Gastrocnemius medialis (tissue), 4 donors: ENCODE measurements around the gene MGRN1. TPM values are rescaled to one million over a fixed set of nuclear protein-coding genes. Genes with fewer than 3 reads are reported as not detected.

ENCODE experiments used
- ATAC-seq, 2 donors: fragments of 150-250 bp; one replicate each; pipeline ENCODE4 v1.9.1; 2016
- DNase-seq, 2 donors: peaks; one replicate each; pipeline ENCODE4 v3.0.0-alpha.2; 2019
- H3K27ac ChIP-seq, 4 donors: fragments of 200-600 bp; sonication (generic); 1 replicate in 1 of 4; 2 replicates in 3 of 4; pipeline ENCODE4 v1.5.1; 2016 to 2018; ENCODE audit warnings: mild to moderate bottlenecking in 2 of 4, moderate library complexity in 1 of 4
- H3K27me3 ChIP-seq, 3 donors: fragments of 200-600 bp; sonication (generic) in 2 of 3; 1 replicate in 1 of 3; 2 replicates in 2 of 3; pipeline versions ENCODE4 v1.5.1 to v1.6.0; 2016 to 2019; ENCODE audit warnings: mild to moderate bottlenecking in 1 of 3, moderate library complexity in 1 of 3
- H3K36me3 ChIP-seq, 2 donors: fragments of 200-600 bp; sonication (generic) in 1 of 2; one replicate each; pipeline ENCODE4 v1.5.1; 2017 to 2018
- H3K4me1 ChIP-seq, 2 donors: fragments of 200-600 bp; sonication (generic) in 1 of 2; one replicate each; pipeline ENCODE4 v1.5.1; 2016 to 2017; ENCODE audit warnings: mild to moderate bottlenecking in 2 of 2
- H3K4me3 ChIP-seq, 4 donors: fragments of 200-600 bp; sonication (generic) in 3 of 4; 1 replicate in 1 of 4; 2 replicates in 3 of 4; pipeline ENCODE4 v1.5.1; 2016 to 2019; ENCODE audit warnings: mild to moderate bottlenecking in 2 of 4
- H3K9me3 ChIP-seq, 3 donors: fragments of 200-600 bp; sonication (generic) in 2 of 3; 1 replicate in 1 of 3; 2 replicates in 2 of 3; pipeline ENCODE4 v1.5.1; 2016 to 2019
- CTCF ChIP-seq, 5 experiments: fragments of 450-650 bp in 3 of 5; fragments of 200-600 bp in 2 of 5; sonication (generic) in 2 of 5; IDR thresholded peaks in 4 of 5; conservative IDR thresholded peaks in 1 of 5; 1 replicate in 4 of 5; 2 replicates in 1 of 5; pipeline ENCODE4 v1.5.1; 2016 to 2019; ENCODE audit warnings: antibody characterized with exemption in 5 of 5, mild to moderate bottlenecking in 3 of 5, moderate library complexity in 3 of 5
- POLR2A ChIP-seq, 2 donors: fragments of 450-650 bp; IDR thresholded peaks; one replicate each; pipeline ENCODE4 v1.6.1; 2017; ENCODE audit warnings: antibody characterized with exemption in 2 of 2, mild to moderate bottlenecking in 2 of 2, moderate library complexity in 2 of 2
- in situ Hi-C, 4 donors: fragments of 200-750 bp; cut with MboI; loops; one replicate each; pipeline versions ENCODE4 v1.15.0 to v1.8.0; 2017; ENCODE audit warnings: low sequenced_read_pairs in 4 of 4
- intact Hi-C: fragments of 100-400 bp; cut with DNase I; formaldehyde crosslinking; loops from one replicate; pipeline ENCODE4 v1.15.1; 2023; ENCODE audit warnings: low total_unique reads
- total RNA-seq, 4 donors: library from RNA; depleted of rRNA; stranded (reverse); fragments of >200 nt; gene quantifications; one replicate each; pipeline versions ENCODE4 v1.1.0 to v1.2.3, GENCODE V29; 2016

The MGRN1 gene
- total RNA-seq, 4 donors from 2014 or later: 33.8 to 62.9 (median 55.0) TPM

- Histone ChIP-seq H3K36me3 (no peaks in the 10 kb centered on the region), H3K27ac (peak overlapping the region; percentile 48 to 83 (median 68)), H3K4me1 (peaks cover 0 to 4% of the 10 kb centered on the region in 2 donors), H3K9me3 (no peaks in the 10 kb centered on the region), H3K4me3 (peak overlapping the region; percentile 4 to 39 (median 12)), H3K27me3 (no peaks in the 10 kb centered on the region)
- DNase-seq: peak in 1 of 2 donors; percentile 50
- in situ Hi-C loops (no loop called here), intact Hi-C loops (no loop called here)
- TF ChIP-seq CTCF (IDR thresholded peaks at IDR 0.05 in 4 of 5, conservative IDR thresholded peaks at IDR 0.05 in 1 of 5) (no peak), POLR2A (IDR thresholded peaks at IDR 0.05) (no peak)
- peak; percentile 86 to 92 for ATAC-seq
Measured at GRCh38 chr16:4637501-4638166, 13.0 kb downstream of the MGRN1 start.

GRCh38 chr16:4639899-4640509 lies 15.4 kb downstream of the MGRN1 start:
- in situ Hi-C loops: no loop called here
- intact Hi-C loops: no loop called here
- Histone ChIP-seq H3K27me3 (no peaks in the 10 kb centered on the region), H3K9me3 (no peaks in the 10 kb centered on the region), H3K36me3 (peaks cover 0 to 1% of the 10 kb centered on the region in 2 donors), H3K4me3 (no peak overlapping the region), H3K4me1 (peaks cover 0 to 4% of the 10 kb centered on the region in 2 donors), H3K27ac (peak overlapping the region in 2 of 4 donors; percentile 22 to 23)
- peak in 1 of 2 donors; percentile 7 for ATAC-seq
- DNase-seq: no peak
- TF ChIP-seq CTCF (IDR thresholded peaks at IDR 0.05 in 4 of 5, conservative IDR thresholded peaks at IDR 0.05 in 1 of 5): no peak
- TF ChIP-seq POLR2A (IDR thresholded peaks at IDR 0.05): no peak

- intact Hi-C loops (no loop called here), in situ Hi-C loops (no loop called here)
- Histone ChIP-seq H3K4me3 (no peak overlapping the region), H3K36me3 (peaks cover 0 to 4% of the 10 kb centered on the region in 2 donors), H3K27me3 (no peaks in the 10 kb centered on the region), H3K27ac (peak overlapping the region in 1 of 4 donors; percentile 22), H3K9me3 (no peaks in the 10 kb centered on the region), H3K4me1 (peaks cover 0 to 4% of the 10 kb centered on the region in 2 donors)
- ATAC-seq (no peak), DNase-seq (no peak)
- no peak for TF ChIP-seq POLR2A (IDR thresholded peaks at IDR 0.05)
- TF ChIP-seq CTCF (IDR thresholded peaks at IDR 0.05 in 4 of 5, conservative IDR thresholded peaks at IDR 0.05 in 1 of 5): no peak
Measured at GRCh38 chr16:4640572-4641305, 16.1 kb downstream of the MGRN1 start.

- intact Hi-C loops (no loop called here), in situ Hi-C loops (no loop called here)
- Histone ChIP-seq H3K4me3 (no peak overlapping the region), H3K36me3 (peaks cover 0 to 4% of the 10 kb centered on the region in 2 donors), H3K4me1 (peaks cover 0 to 4% of the 10 kb centered on the region in 2 donors), H3K9me3 (no peaks in the 10 kb centered on the region), H3K27ac (no peak overlapping the region), H3K27me3 (no peaks in the 10 kb centered on the region)
- no peak for DNase-seq
- TF ChIP-seq CTCF (IDR thresholded peaks at IDR 0.05 in 4 of 5, conservative IDR thresholded peaks at IDR 0.05 in 1 of 5) (no peak), POLR2A (IDR thresholded peaks at IDR 0.05) (no peak)
- ATAC-seq: no peak
Measured at GRCh38 chr16:4641306-4641687, 16.7 kb downstream of the MGRN1 start.
